NCI-H2196 treated with DMSO at 0.1 percent for 48 hours (cell line): ENCODE data around the gene BUD23.

Source experiments
- DNase-seq: peaks from one replicate; lab custom pipeline; 2025; ENCODE audit not compliant: unreplicated experiment; lab: John Stamatoyannopoulos, UW

Gene BUD23

DNA sequence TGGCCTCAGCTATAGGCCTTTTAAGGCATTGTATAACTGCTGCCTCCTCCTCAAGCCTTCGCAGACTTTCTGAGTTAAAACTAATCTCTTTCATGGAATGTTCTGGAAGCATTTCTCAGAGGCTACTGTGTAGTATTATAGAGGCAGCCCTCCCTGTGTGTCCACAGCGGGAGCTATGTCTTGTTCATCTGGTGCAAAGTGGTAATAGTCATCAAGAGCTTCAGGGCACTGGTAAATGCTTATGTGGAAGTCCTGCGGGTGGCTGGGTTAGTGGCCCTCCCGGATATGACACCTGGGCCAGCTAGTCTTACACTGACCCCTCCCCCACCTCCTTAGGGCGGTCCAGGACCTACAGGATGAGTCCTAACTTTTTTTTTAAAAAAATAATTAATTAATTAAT lies 57.4 kb downstream of the BUD23 start:
- DNase-seq = no peak

DNA sequence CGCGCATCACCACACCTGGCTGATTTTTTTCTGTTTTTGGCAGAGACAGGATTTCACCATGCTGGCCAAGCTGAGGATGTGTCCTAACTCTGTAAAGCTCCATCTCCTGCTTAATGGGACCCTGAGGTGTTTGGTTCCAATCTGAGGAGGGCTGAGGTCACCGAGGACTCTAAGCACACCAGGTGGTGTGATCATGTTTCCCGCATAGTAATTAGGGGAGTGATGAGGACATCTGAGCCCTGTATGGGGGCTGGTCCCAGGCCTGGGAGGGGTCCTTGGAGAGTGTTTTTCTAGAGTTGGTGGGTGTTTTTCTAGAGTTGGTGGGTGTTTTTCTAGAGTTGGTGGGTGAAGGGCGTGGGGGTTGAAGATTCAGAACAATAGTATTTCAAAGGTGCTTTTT lies 58.2 kb downstream of the BUD23 start:
- peak; percentile 81 for DNase-seq

DNA sequence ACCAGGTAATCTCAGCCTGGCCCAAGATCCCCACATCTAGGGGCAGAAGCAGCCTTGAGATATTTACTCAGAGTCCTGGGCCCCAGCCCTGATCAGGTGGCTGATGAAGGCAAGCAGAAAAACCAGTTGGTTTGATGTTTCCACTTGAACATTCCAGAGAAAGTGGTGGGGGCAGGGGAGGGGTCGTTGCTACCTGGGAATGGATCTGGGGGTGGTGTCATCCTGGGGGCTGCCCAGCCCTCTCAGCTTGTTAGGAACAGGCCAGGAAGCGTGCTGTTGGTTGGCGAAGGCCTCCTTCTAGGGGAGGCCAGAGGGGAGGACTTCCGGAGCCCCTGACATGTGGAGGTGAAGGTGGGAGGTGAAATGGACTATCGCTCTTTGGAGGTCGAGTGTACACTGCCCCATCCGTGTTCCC lies 58.9 kb downstream of the BUD23 start:
- DNase-seq = peak; percentile 50

GRCh38 chr7:73742753-73743641 lies 59.6 kb downstream of the BUD23 start:
- peak; percentile 92 for DNase-seq

GRCh38 chr7:73746378-73746777 lies 63.0 kb downstream of the BUD23 start:
- DNase-seq = no peak
